IMR-90 (cell line): ENCODE results near the gene C12orf56. TPM values are rescaled to one million over a fixed set of nuclear protein-coding genes. Genes with fewer than 3 reads are reported as not detected.

ENCODE experiments used
- ATAC-seq: fragments of 200-7000 bp; cut with Tn5 transposase; 2 replicates; pipeline ENCODE4 v1.9.1; 2020; ENCODE audit warnings: low read depth, mild to moderate bottlenecking, moderate library complexity
- BruUV-seq: library from RNA; stranded (reverse); fragments of 400-500 nt; replicated peaks from 2 replicates; lab custom pipeline; 2021; lab: Mats Ljungman, UMichigan
- CTCF ChIA-PET: fragments of 300-600 bp; formaldehyde crosslinking; extraction: SDS; loops from one replicate; lab custom pipeline; 2021; ENCODE audit warnings: antibody characterized with exemption; lab: Yijun Ruan, JAX
- POLR2A ChIA-PET: fragments of 300-600 bp; sonication (Branson Sonifier 250); formaldehyde crosslinking; loops from one replicate; lab custom pipeline; 2022; ENCODE audit warnings: antibody characterized with exemption; ENCODE audit not compliant: unreplicated experiment; lab: Charles Lee
- DNase-seq: peaks from one replicate; pipeline ENCODE4 v3.0.0; 2013
- H2AFZ ChIP-seq: replicated peaks from 2 replicates; pipeline ENCODE3; 2013; ENCODE audit warnings: low read length, mild to moderate bottlenecking; ENCODE audit not compliant: poor library complexity
- H2AK5ac ChIP-seq: 2 replicates; pipeline ENCODE4 v1.6.1; 2013; ENCODE audit warnings: low read depth, low read length, inconsistent platforms
- H2AK9ac ChIP-seq: replicated peaks from 2 replicates; pipeline ENCODE3; 2013; ENCODE audit warnings: mild to moderate bottlenecking, low read depth, low read length, moderate library complexity; ENCODE audit not compliant: poor library complexity
- H2BK120ac ChIP-seq: 2 replicates; pipeline ENCODE4 v1.6.1; 2013; ENCODE audit warnings: low read depth, low read length, inconsistent platforms
- H2BK15ac ChIP-seq: 3 replicates; pipeline ENCODE4 v1.6.1; 2013; ENCODE audit warnings: low read depth, low read length, inconsistent platforms
- H2BK20ac ChIP-seq: 2 replicates; pipeline ENCODE4 v1.6.1; 2013; ENCODE audit warnings: low read depth, mild to moderate bottlenecking, inconsistent platforms, low read length, moderate library complexity
- H2BK5ac ChIP-seq: 2 replicates; pipeline ENCODE4 v1.6.1; 2013; ENCODE audit warnings: mild to moderate bottlenecking, low read depth, low read length, inconsistent platforms; ENCODE audit not compliant: poor library complexity, severe bottlenecking
- H3K14ac ChIP-seq: replicated peaks from 2 replicates; pipeline ENCODE4 v1.6.1; 2013; ENCODE audit warnings: low read depth, low read length, inconsistent platforms
- H3K18ac ChIP-seq: 2 replicates; pipeline ENCODE4 v1.6.1; 2013; ENCODE audit warnings: low read depth, low read length, control low read depth
- H3K23ac ChIP-seq: 2 replicates; pipeline ENCODE4 v1.6.1; 2013; ENCODE audit warnings: low read depth, low read length, inconsistent platforms
- H3K27ac ChIP-seq: 2 replicates; pipeline ENCODE4 v1.5.1; 2013; ENCODE audit warnings: mild to moderate bottlenecking, control low read depth, low read length; ENCODE audit not compliant: insufficient read depth
- H3K27me3 ChIP-seq: 2 replicates; pipeline ENCODE4 v1.6.1; 2013; ENCODE audit warnings: low read length; ENCODE audit not compliant: control insufficient read depth, insufficient read depth
- H3K36me3 ChIP-seq: 2 replicates; pipeline ENCODE4 v1.6.1; 2013; ENCODE audit warnings: low read length, mixed read lengths; ENCODE audit not compliant: control insufficient read depth, insufficient read depth
- H3K4ac ChIP-seq: 2 replicates; pipeline ENCODE4 v1.6.1; 2013; ENCODE audit warnings: low read depth, low read length, inconsistent platforms
- H3K4me1 ChIP-seq: 2 replicates; pipeline ENCODE4 v1.6.1; 2013; ENCODE audit warnings: low read length, mixed read lengths; ENCODE audit not compliant: control insufficient read depth, insufficient read depth
- H3K4me2 ChIP-seq: 2 replicates; pipeline ENCODE4 v1.6.1; 2013; ENCODE audit warnings: low read depth, mild to moderate bottlenecking, control low read depth, low read length, moderate library complexity
- H3K4me3 ChIP-seq: 2 replicates; pipeline ENCODE4 v1.5.1; 2013; ENCODE audit warnings: low read depth, mild to moderate bottlenecking, control low read depth, low read length, moderate library complexity; ENCODE audit not compliant: insufficient read depth
- H3K56ac ChIP-seq: 2 replicates; pipeline ENCODE4 v1.6.1; 2013; ENCODE audit warnings: low read length, inconsistent platforms; ENCODE audit not compliant: insufficient read depth; ENCODE audit errors: extremely low read depth
- H3K79me1 ChIP-seq, 2 experiments: 2 replicates each; pipeline ENCODE4 v1.6.1; 2013; ENCODE audit warnings: low read length in 2 of 2, inconsistent platforms in 1 of 2, low read depth in 1 of 2
- H3K9ac ChIP-seq: 2 replicates; pipeline ENCODE4 v1.6.1; 2013; ENCODE audit warnings: low read depth, low read length, control low read depth
- H3K9me1 ChIP-seq: 2 replicates; pipeline ENCODE4 v1.6.1; 2013; ENCODE audit warnings: low read length, inconsistent platforms; ENCODE audit not compliant: insufficient read depth
- H3K9me3 ChIP-seq: 2 replicates; pipeline ENCODE4 v1.6.1; 2013; ENCODE audit warnings: low read length; ENCODE audit not compliant: control insufficient read depth, insufficient read depth
- H4K20me1 ChIP-seq: 2 replicates; pipeline ENCODE4 v1.6.1; 2013; ENCODE audit warnings: low read length, inconsistent platforms; ENCODE audit not compliant: insufficient read depth
- H4K5ac ChIP-seq: 2 replicates; pipeline ENCODE4 v1.6.1; 2013; ENCODE audit warnings: mild to moderate bottlenecking, low read depth, low read length, control low read depth
- H4K8ac ChIP-seq, 2 experiments: 2 replicates each; pipeline ENCODE4 v1.6.1; 2013; ENCODE audit warnings: low read depth in 2 of 2, low read length in 2 of 2, control low read depth in 1 of 2, inconsistent platforms in 1 of 2
- H4K91ac ChIP-seq: 2 replicates; pipeline ENCODE4 v1.6.1; 2013; ENCODE audit warnings: low read depth, low read length, inconsistent platforms; ENCODE audit not compliant: insufficient read depth
- BHLHE40 ChIP-seq: fragments of 150-350 bp; IDR thresholded peaks from 2 replicates; pipeline ENCODE4 v1.6.1; 2016; ENCODE audit warnings: mild to moderate bottlenecking, low read depth, low read length
- CEBPB ChIP-seq: IDR thresholded peaks from 2 replicates; pipeline ENCODE4 v1.6.1; 2012; ENCODE audit warnings: low read depth, low read length, improper control_type of control experiment
- CHD1 ChIP-seq: IDR thresholded peaks from 2 replicates; pipeline ENCODE4 v1.6.1; 2012; ENCODE audit warnings: low read depth, low read length, improper control_type of control experiment
- FOS ChIP-seq: fragments of 150-350 bp; IDR thresholded peaks from 2 replicates; pipeline ENCODE4 v1.6.1; 2016; ENCODE audit warnings: low read depth, low read length
- MAFK ChIP-seq: IDR thresholded peaks from 2 replicates; pipeline ENCODE4 v1.6.1; 2012; ENCODE audit warnings: low read depth, low read length, improper control_type of control experiment
- MAZ ChIP-seq: IDR thresholded peaks from 2 replicates; pipeline ENCODE4 v1.6.1; 2012; ENCODE audit warnings: low read depth, mild to moderate bottlenecking, low read length, improper control_type of control experiment, moderate library complexity, borderline replicate concordance
- POLR2A ChIP-seq: IDR thresholded peaks from 2 replicates; pipeline ENCODE4 v1.6.1; 2012; ENCODE audit warnings: mild to moderate bottlenecking, low read depth, low read length
- RFX5 ChIP-seq: IDR thresholded peaks from 2 replicates; pipeline ENCODE4 v1.8.0; 2012; ENCODE audit warnings: low read depth, mild to moderate bottlenecking, low read length, moderate library complexity
- SMC3 ChIP-seq: fragments of 150-350 bp; IDR thresholded peaks from 2 replicates; pipeline ENCODE4 v1.6.1; 2016; ENCODE audit warnings: low read depth, mild to moderate bottlenecking, antibody characterized with exemption, low read length, moderate library complexity
- WGBS, 2 experiments: methylation state at CpG; one replicate each; pipeline versions ENCODE4 v1.1.5 to v1.1.7; 2013; ENCODE audit warnings: missing lambda C conversion rate in 2 of 2; ENCODE audit not compliant: insufficient read length in 1 of 2; ENCODE audit errors: extremely low coverage in 2 of 2; 5-methylcytosine and 5-hydroxymethylcytosine counted together
- dilution Hi-C: fragments of 300-500 bp; cut with HindIII; formaldehyde crosslinking; loops from one replicate; pipeline ENCODE4 v1.14.3; 2018; ENCODE audit warnings: low sequenced_read_pairs; ENCODE audit not compliant: unreplicated experiment
- in situ Hi-C: fragments of 300-500 bp; cut with MboI; formaldehyde crosslinking; loops from 3 replicates; pipeline ENCODE4 v1.14.3; 2019; ENCODE audit warnings: low sequenced_read_pairs, inconsistent platforms, mixed read lengths
- intact Hi-C: fragments of 100-400 bp; cut with micrococcal nuclease; formaldehyde crosslinking; loops from 2 replicates; pipeline ENCODE4 v1.10.0; 2022
- polyA plus RNA-seq, 3 experiments: library from polyadenylated mRNA; depleted of rRNA; stranded (reverse); fragments of >200 nt; gene quantifications; 2 replicates each; pipeline ENCODE4 v1.2.3, GENCODE V29; 2012; ENCODE audit warnings: low replicate concordance in 1 of 3
- total RNA-seq: library from RNA; depleted of rRNA; stranded (reverse); fragments of >200 nt; gene quantifications from 2 replicates; pipeline ENCODE4 v1.2.3, GENCODE V29; 2012
- TF ChIP-seq, protein P1 (sequence below): fragments of 150-350 bp; IDR thresholded peaks from 2 replicates; pipeline ENCODE4 v1.6.1; 2016; ENCODE audit warnings: low read depth, mild to moderate bottlenecking, low read length, moderate library complexity, borderline replicate concordance
- TF ChIP-seq, protein P2 (sequence below): fragments of 150-350 bp; IDR thresholded peaks from 2 replicates; pipeline ENCODE4 v1.6.1; 2017; ENCODE audit warnings: mild to moderate bottlenecking, antibody characterized with exemption, low read length, low read depth
- TF ChIP-seq, protein P3 (sequence below): conservative IDR thresholded peaks from 2 replicates; pipeline ENCODE4 v1.5.1; 2012; ENCODE audit warnings: mild to moderate bottlenecking, low read depth, low read length, improper control_type of control experiment

Gene C12orf56
- total and polyA plus RNA-seq, 2 of the 4 experiments (the other 2 are of a cell fraction) = 0.09 TPM; not detected in 1

DNA sequence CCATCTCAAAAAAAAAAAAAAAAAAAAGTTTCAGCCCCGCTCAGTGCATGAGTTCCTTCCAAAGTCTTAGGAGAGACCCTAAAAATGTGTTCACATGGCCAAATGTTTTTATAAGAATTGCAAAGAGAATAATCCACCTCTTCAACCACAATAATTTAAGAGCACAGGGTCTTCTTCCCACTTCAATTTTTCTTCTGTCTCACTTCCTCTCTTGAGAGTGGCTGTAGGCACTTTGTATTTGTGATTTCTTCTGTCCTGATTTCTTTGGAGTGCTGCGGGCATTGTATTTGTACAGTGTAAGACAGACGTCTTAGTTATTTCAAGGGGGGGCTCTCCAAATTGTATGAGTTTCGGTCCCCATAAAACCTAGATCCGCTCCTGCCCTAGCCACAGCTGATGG lies 58.3 kb downstream of the C12orf56 start:
- POLR2A ChIA-PET = no interaction called here
- H3K9ac ChIP-seq = no peak overlapping the region
- no peaks in the 10 kb centered on the region for H4K20me1 ChIP-seq
- in situ Hi-C loops (loop anchor here (25.0 kb wide), 1 partner anchor 920 kb away; no protein-coding TSS in a partner anchor), dilution Hi-C loops (no loop called here), intact Hi-C loops (no loop called here)
- H4K91ac ChIP-seq = no peak overlapping the region
- H2BK120ac ChIP-seq = no peak overlapping the region
- H3K9me1 ChIP-seq = no peaks in the 10 kb centered on the region
- TF ChIP-seq FOS (no peak), MAZ (no peak), CEBPB (no peak), CHD1 (no peak), RFX5 (no peak), SMC3 (no peak), POLR2A (no peak), BHLHE40 (no peak), MAFK (no peak)
- TF ChIP-seq, protein P1, sequence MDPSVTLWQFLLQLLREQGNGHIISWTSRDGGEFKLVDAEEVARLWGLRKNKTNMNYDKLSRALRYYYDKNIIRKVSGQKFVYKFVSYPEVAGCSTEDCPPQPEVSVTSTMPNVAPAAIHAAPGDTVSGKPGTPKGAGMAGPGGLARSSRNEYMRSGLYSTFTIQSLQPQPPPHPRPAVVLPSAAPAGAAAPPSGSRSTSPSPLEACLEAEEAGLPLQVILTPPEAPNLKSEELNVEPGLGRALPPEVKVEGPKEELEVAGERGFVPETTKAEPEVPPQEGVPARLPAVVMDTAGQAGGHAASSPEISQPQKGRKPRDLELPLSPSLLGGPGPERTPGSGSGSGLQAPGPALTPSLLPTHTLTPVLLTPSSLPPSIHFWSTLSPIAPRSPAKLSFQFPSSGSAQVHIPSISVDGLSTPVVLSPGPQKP = no peak
- TF ChIP-seq, protein P2, sequence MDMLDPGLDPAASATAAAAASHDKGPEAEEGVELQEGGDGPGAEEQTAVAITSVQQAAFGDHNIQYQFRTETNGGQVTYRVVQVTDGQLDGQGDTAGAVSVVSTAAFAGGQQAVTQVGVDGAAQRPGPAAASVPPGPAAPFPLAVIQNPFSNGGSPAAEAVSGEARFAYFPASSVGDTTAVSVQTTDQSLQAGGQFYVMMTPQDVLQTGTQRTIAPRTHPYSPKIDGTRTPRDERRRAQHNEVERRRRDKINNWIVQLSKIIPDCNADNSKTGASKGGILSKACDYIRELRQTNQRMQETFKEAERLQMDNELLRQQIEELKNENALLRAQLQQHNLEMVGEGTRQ = no peak
- TF ChIP-seq, protein P3, sequence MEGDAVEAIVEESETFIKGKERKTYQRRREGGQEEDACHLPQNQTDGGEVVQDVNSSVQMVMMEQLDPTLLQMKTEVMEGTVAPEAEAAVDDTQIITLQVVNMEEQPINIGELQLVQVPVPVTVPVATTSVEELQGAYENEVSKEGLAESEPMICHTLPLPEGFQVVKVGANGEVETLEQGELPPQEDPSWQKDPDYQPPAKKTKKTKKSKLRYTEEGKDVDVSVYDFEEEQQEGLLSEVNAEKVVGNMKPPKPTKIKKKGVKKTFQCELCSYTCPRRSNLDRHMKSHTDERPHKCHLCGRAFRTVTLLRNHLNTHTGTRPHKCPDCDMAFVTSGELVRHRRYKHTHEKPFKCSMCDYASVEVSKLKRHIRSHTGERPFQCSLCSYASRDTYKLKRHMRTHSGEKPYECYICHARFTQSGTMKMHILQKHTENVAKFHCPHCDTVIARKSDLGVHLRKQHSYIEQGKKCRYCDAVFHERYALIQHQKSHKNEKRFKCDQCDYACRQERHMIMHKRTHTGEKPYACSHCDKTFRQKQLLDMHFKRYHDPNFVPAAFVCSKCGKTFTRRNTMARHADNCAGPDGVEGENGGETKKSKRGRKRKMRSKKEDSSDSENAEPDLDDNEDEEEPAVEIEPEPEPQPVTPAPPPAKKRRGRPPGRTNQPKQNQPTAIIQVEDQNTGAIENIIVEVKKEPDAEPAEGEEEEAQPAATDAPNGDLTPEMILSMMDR = no peak
- H3K27me3 ChIP-seq = peaks cover 5% of the 10 kb centered on the region
- DNase-seq = no peak
- no peak overlapping the region for H3K23ac ChIP-seq
- ATAC-seq = no peak
- H3K9me3 ChIP-seq = no peaks in the 10 kb centered on the region
- H3K4ac ChIP-seq = no peak overlapping the region
- H3K4me2 ChIP-seq = no peak overlapping the region
- no peak overlapping the region for H3K27ac ChIP-seq
- no peaks in the 10 kb centered on the region for H3K4me1 ChIP-seq
- no peak overlapping the region for H2AK5ac ChIP-seq
- H3K4me3 ChIP-seq = no peak overlapping the region
- H3K56ac ChIP-seq = no peak overlapping the region
- no peak overlapping the region for H2BK5ac ChIP-seq
- no peak overlapping the region for H2BK15ac ChIP-seq
- no peak overlapping the region for H2AFZ ChIP-seq
- no peak overlapping the region for H2BK20ac ChIP-seq
- no peak overlapping the region for H2AK9ac ChIP-seq
- H3K14ac ChIP-seq = no peak overlapping the region
- no CpG with 5 or more reads among the region's 5 CpGs for WGBS, 2 experiments
- H3K36me3 ChIP-seq = no peaks in the 10 kb centered on the region
- no peak overlapping the region for H3K18ac ChIP-seq
- no peak overlapping the region for H4K8ac ChIP-seq
- H3K79me1 ChIP-seq = no peaks in the 10 kb centered on the region
- H4K5ac ChIP-seq = no peak overlapping the region
- no TSS peak for BruUV-seq
- CTCF ChIA-PET = no interaction called here
